Pancreas (tissue), 10 donors: ENCODE measurements around the gene PGM3. TPM values are rescaled to one million over a fixed set of nuclear protein-coding genes. Genes with fewer than 3 reads are reported as not detected.

ENCODE experiments used
- ATAC-seq, 4 donors: fragments of 200-7000 bp; cut with Tn5 transposase; one replicate each; pipeline versions ENCODE4 v1.8.0 to v1.9.1; 2020; ENCODE audit warnings: mild to moderate bottlenecking in 4 of 4, moderate library complexity in 4 of 4
- DNase-seq, 6 donors: peaks; one replicate each; pipeline ENCODE4 v3.0.0-alpha.2; 2020
- FAIRE-seq: peaks from 2 replicates; lab custom pipeline; 2012; peaks lifted over from hg19 to GRCh38; lab: Jason Lieb, UNC
- H3K27ac ChIP-seq, 4 donors: fragments of 200-600 bp; sonication (generic); 1 replicate in 3 of 4; 2 replicates in 1 of 4; pipeline versions ENCODE4 v1.5.0 to v1.8.0; 2020
- H3K27me3 ChIP-seq, 4 donors: fragments of 200-600 bp; one replicate each; pipeline ENCODE4 v1.8.0; 2021
- H3K36me3 ChIP-seq, 3 donors: fragments of 200-600 bp; sonication (generic) in 1 of 3; one replicate each; pipeline versions ENCODE4 v1.5.0 to v1.8.0; 2020 to 2021
- H3K4me1 ChIP-seq, 3 donors: fragments of 200-600 bp; one replicate each; pipeline ENCODE4 v1.8.0; 2021
- H3K4me3 ChIP-seq, 4 donors: fragments of 200-600 bp; sonication (generic) in 2 of 4; one replicate each; pipeline versions ENCODE4 v1.5.0 to v1.8.0; 2020 to 2021
- H3K9me3 ChIP-seq, 4 donors: fragments of 200-600 bp; one replicate each; pipeline ENCODE4 v1.8.0; 2021
- WGBS, 2 donors: extraction: QIAGEN DNeasy Blood & Tissue Kit; methylation state at CpG; one replicate each; pipeline ENCODE4 v1.1.7; 2013; 5-methylcytosine and 5-hydroxymethylcytosine counted together
- intact Hi-C, 3 donors: fragments of 100-400 bp; cut with DNase I; formaldehyde crosslinking; loops; one replicate each; pipeline versions ENCODE4 v1.11.1 to v1.14.2; 2022
- polyA plus RNA-seq, 2 donors: library from polyadenylated mRNA; stranded (reverse); fragments of 200-250 nt; gene quantifications; one replicate each; pipeline ENCODE4 v1.2.3, GENCODE V29; 2013
- total RNA-seq, 6 donors: library from RNA; stranded (reverse); fragmentation: NEBNext Ultra II Directional in 4 of 6; extraction: Animal tissue kit (Norgen Biotek cat#: 25700) in 4 of 6; gene quantifications; one replicate each; pipeline versions ENCODE4 v1.2.1 to v1.2.4, GENCODE V29; 2021 to 2023
- TF ChIP-seq, protein P1 (sequence below), 4 donors: fragments of 200-600 bp; sonication (generic) in 3 of 4; IDR thresholded peaks; one replicate each; pipeline versions ENCODE4 v1.5.0 to v1.8.0; 2021; ENCODE audit warnings: antibody characterized with exemption in 4 of 4
- donor health status: healthy with polysubstance abuse.
- donor health status: DM: no; HTN: no; CAD: no; lungs with moderate emphysema.
- donor health status: DM: no; HTN: no; CAD: no.
- donor health status: control.
- donor health status: control.
- donor health status: Bipolar disorder and iron deficiency.
- donor health status: DM: yes; HTN: yes; CAD: no.
- donor health status: DM: no; HTN: no; CAD: no.
- donor health status: DM: no; HTN: no; CAD: no.
- donor health status: DM: yes; HTN: yes; CAD: no.

The PGM3 gene
- total and polyA plus RNA-seq, 8 donors: 14.2 to 67.6 (median 49.7) TPM

DNA sequence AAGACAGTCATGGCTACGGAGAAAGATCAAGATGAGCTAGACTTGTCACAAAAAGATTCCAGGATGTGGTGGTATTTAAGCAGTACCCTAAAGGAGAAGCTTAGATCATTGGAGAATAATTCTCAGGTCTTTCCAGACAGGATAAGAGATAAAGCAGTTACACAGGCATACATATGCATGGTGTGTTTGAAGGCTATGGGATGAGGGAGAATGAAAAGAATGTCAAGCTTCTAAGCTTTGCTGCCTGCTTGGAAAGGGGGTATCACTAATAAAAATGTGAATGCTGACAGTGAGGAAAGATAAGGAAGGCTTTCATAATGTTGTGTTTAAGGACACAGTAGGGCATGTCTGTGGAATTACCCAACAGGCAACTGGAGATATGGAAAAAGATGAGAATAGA is 28.2 kb upstream of the PGM3 start:
- ATAC-seq: no peak
- TF ChIP-seq, protein P1, sequence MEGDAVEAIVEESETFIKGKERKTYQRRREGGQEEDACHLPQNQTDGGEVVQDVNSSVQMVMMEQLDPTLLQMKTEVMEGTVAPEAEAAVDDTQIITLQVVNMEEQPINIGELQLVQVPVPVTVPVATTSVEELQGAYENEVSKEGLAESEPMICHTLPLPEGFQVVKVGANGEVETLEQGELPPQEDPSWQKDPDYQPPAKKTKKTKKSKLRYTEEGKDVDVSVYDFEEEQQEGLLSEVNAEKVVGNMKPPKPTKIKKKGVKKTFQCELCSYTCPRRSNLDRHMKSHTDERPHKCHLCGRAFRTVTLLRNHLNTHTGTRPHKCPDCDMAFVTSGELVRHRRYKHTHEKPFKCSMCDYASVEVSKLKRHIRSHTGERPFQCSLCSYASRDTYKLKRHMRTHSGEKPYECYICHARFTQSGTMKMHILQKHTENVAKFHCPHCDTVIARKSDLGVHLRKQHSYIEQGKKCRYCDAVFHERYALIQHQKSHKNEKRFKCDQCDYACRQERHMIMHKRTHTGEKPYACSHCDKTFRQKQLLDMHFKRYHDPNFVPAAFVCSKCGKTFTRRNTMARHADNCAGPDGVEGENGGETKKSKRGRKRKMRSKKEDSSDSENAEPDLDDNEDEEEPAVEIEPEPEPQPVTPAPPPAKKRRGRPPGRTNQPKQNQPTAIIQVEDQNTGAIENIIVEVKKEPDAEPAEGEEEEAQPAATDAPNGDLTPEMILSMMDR (IDR thresholded peaks at IDR 0.05): no peak
- DNase-seq: no peak
- H3K27me3 ChIP-seq: no peaks in the 10 kb centered on the region
- H3K36me3 ChIP-seq: no peaks in the 10 kb centered on the region
- no peaks in the 10 kb centered on the region for H3K4me1 ChIP-seq
- no peak overlapping the region for H3K4me3 ChIP-seq
- H3K27ac ChIP-seq: no peak overlapping the region
- intact Hi-C loops: loop anchor here (5.0 to 10.0 kb wide), 3 partner anchors 291 to 296 kb away; partner anchors contain the start of gene PRSS35 (in 2 of the 3)
- no peak for FAIRE-seq
- H3K9me3 ChIP-seq: no peaks in the 10 kb centered on the region
- 71 to 85% methylated on average over 1 of the region's 1 CpG for WGBS, 2 donors

DNA sequence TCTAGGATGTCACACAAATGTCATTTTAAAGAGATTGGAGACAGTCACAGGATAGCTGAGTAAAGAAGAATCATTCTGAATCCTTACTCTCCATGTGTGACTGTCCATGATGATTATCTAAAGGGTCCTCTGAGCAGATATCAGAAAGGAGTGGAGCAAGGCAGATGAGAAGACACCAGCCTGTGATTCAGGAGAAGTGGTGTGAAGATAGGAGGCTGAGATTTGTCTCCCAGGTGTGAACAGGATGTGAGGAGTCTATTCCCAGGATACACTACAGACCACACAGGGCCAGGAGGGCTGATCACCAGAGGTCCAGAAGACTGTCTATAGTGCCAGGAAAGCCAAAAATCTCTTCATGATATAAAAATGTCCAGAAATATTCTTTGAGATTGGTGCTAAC is 27.1 kb upstream of the PGM3 start:
- ATAC-seq (no peak), FAIRE-seq (no peak), DNase-seq (no peak)
- H3K36me3 ChIP-seq: no peaks in the 10 kb centered on the region
- TF ChIP-seq, protein P1 (IDR thresholded peaks at IDR 0.05): no peak
- no peak overlapping the region for H3K4me3 ChIP-seq
- no peaks in the 10 kb centered on the region for H3K4me1 ChIP-seq
- H3K27ac ChIP-seq: no peak overlapping the region
- no peaks in the 10 kb centered on the region for H3K9me3 ChIP-seq
- intact Hi-C loops: loop anchor here (5.0 to 10.0 kb wide), 3 partner anchors 292 to 297 kb away; partner anchors contain the start of gene PRSS35 (in 2 of the 3)
- no peaks in the 10 kb centered on the region for H3K27me3 ChIP-seq

DNA sequence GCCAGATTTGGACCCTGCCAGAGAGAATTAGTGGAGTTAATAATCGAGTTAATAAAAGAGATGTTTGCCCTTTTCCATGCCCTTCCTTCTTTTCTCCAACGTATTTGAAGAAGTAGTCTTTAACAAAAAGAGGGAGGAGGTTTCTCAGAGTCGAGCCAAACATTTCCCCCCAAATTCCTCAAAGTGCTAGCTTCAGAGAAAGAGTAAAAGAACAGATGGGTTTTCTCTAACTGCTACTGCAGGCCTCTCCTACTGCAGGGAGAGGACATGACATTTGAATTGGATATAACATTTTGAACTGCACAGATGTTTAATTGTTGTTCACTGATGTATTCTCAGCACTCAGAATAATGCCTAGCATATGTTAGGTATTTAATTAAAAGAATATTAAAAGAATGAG is 25.6 kb upstream of the PGM3 start:
- H3K36me3 ChIP-seq: no peaks in the 10 kb centered on the region
- H3K4me1 ChIP-seq: no peaks in the 10 kb centered on the region
- H3K9me3 ChIP-seq: no peaks in the 10 kb centered on the region
- WGBS, 2 donors: 35 to 52% methylated on average over 3 of the region's 3 CpGs
- ATAC-seq (no peak), DNase-seq (no peak), FAIRE-seq (no peak)
- TF ChIP-seq, protein P1 (IDR thresholded peaks at IDR 0.05): no peak
- H3K27me3 ChIP-seq: no peaks in the 10 kb centered on the region
- H3K27ac ChIP-seq: no peak overlapping the region
- H3K4me3 ChIP-seq: no peak overlapping the region
- intact Hi-C loops: loop anchor here in 1 of 3 donors (10.0 kb wide), 1 partner anchor 154 kb away; the partner anchor contains the start of genes DOP1A and UBE3D

DNA sequence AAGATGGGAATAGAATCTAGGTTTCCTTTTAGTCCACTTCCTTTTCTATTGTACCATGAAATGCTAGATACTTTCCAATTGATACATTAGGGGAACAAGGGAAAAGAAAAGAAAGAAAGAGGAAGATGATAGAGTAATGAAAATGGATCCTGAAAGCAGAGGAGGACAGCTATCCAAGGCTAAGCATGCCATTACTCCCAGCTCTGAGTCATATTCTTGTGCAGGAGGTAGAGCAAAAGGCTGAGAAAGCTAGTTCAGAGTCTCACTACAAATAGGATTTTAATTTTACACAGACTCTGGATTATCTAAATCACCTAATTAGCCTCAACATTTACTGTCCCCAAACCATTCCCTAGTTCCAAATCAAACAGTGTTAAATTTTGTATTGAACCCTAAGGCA is 23.7 kb upstream of the PGM3 start:
- TF ChIP-seq, protein P1 (IDR thresholded peaks at IDR 0.05): no peak
- Histone ChIP-seq H3K36me3 (no peaks in the 10 kb centered on the region), H3K27ac (no peak overlapping the region), H3K27me3 (no peaks in the 10 kb centered on the region), H3K9me3 (no peaks in the 10 kb centered on the region), H3K4me1 (no peaks in the 10 kb centered on the region), H3K4me3 (no peak overlapping the region)
- ATAC-seq (no peak), DNase-seq (no peak), FAIRE-seq (no peak)
- intact Hi-C loops: loop anchor here in 1 of 3 donors (10.0 kb wide), 1 partner anchor 152 kb away; the partner anchor contains the start of genes DOP1A and UBE3D
